Middle frontal gyrus (tissue), 1 donor: ENCODE data around the gene FOXO3.

Experiments
- DNase-seq: peaks from one replicate; pipeline ENCODE4 v3.0.0-alpha.2; 2015; ENCODE audit warnings: low spot score; ENCODE audit errors: extremely low spot score

FOXO3 gene

GRCh38 chr6:108711071-108711470 lies 150.4 kb downstream of the FOXO3 start:
- no peak for DNase-seq

GRCh38 chr6:108711826-108712225 lies 151.1 kb downstream of the FOXO3 start:
- no peak for DNase-seq

DNA sequence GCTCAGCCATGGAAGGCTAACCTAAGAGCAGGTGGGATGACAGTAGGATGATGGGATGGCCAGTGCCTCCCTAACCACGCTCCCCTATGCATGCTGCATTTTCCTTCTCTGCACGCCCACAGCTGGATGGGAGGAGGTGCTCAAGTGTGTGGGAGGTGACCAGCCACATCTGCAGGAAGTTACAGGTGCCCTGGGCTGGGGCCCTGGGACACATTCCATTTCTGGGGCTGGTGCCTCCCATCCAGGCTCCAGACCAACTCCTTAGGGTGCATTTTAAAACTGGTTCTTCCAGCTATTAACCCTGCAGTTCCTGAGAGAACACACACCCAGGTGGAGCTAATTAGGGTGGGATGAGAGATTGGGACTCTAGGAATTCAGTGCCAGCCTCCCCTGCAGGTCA lies 152.2 kb downstream of the FOXO3 start:
- DNase-seq = no peak

DNA sequence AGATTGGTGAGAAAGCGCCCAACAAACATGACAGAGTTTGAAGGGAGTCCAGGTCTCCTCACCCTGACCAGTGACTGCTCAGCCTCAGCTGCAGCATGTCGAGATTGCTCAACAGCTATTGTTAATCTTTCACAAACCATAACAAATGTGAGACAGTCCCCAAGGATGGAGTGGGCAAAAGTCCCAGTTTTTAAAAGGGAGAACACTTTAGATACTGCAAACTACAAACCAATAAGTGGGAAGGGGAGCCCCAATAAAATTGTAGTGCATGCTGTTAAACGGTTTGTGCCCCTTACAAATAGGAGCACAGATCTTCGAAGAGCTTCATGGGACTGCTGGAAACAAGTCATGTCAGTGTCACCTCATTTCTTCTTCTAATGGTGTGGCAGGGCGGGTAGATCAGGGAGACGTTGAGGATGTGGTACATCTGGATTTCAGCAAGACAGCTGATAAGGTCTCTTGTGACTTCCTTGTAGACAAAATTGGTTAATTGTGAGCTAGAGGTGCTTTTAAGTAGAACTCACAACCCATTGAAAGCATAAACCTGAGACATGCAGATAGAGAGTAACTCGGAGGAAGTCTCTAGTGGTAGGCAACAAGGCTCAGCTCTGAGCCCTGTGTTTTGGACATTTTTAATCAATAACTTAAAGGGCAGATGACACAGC lies 153.5 kb downstream of the FOXO3 start:
- DNase-seq = no peak

GRCh38 chr6:108714766-108715414 lies 154.2 kb downstream of the FOXO3 start:
- DNase-seq = no peak

DNA sequence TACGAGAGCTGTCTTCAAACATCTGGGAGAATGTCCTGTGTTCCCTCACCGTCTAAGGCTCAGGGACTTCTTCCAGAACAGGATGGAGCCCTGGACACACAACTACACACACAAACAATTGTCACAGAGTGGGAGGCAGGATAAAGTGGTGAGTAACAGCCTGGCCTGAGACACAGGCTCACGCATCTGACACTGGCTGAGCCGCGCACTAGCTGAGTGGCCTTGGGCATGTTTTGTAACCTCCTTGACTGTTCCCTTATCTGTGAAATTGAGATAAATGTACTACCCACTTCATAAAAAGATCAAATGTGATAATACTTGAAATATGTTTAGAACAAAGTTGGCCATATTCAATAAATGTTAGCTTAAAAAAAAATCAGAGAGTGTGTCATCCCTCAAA lies 155.1 kb downstream of the FOXO3 start:
- no peak for DNase-seq

DNA sequence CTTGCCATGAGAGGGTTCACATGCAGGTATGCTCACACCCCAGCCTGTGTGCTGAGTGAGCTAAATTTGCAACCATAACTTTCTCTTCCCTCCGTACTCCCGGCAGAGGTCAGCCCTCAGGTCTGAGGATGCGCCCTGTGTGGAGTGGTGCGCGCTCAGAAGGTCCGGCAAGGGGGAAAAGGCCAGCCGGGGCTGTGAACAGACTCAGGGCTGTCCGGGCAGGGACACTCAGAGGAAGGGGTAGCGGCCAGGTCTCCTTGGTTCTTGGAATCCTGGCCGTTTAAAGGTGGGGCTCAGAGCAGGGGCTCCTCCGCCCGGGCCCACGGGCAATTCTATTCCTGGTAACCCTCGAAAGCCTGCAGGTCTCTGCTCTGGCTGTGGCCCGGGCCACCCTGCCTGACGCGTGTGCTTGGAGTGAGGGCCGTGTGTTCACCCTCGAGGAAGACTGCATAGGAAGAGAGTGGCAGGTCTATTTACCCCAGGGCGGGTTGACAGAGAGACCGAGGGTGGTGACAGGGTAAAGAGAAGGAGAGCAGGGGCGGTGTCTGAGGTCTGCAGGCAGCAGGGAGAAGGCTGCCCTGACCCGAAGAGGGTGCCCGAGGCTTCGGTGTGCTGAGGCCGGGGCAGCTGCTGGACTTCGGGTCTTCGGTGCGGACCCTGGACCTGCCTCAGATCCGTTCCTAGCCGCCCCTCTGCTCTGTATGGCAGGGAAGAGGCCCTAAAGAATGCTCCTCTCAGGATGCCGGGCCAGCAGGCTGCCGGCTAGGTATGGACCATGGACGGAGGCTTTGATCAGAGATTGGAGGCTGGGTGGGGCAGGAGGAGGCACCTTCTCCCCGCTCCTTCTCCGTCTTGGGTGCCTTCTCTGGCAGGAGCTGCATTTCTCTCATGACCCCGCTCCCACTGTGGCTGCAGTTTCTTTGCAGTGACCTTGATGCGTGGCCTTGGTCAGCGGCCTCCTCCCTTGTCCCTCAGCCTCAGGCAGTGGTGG lies 156.4 kb downstream of the FOXO3 start:
- no peak for DNase-seq

DNA sequence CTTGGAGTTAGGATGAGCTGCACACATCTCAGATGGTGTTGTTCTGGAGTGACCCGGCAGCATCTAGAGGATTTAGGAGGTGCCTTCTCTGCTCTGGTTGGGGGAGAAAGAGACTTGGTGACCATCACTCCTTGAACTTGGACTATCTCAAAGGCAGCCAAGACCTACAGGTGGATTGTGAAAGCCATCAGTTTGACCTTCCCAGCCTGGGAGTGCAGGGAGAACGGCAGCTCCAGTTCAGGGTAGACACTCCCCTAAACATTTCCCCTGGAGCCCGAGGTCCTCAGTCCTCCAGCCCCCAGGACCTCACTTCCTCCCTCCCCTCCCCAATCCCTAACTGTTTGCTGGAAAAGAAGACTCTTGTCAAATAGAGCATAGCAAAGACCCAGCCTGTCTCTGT lies 158.8 kb downstream of the FOXO3 start:
- no peak for DNase-seq

- DNase-seq = no peak
Measured at GRCh38 chr6:108720827-108721226, 160.1 kb downstream of the FOXO3 start.

- DNase-seq = no peak
Measured at GRCh38 chr6:108721286-108721685, 160.6 kb downstream of the FOXO3 start.

- no peak for DNase-seq
Measured at GRCh38 chr6:108723594-108723993, 162.9 kb downstream of the FOXO3 start.

DNA sequence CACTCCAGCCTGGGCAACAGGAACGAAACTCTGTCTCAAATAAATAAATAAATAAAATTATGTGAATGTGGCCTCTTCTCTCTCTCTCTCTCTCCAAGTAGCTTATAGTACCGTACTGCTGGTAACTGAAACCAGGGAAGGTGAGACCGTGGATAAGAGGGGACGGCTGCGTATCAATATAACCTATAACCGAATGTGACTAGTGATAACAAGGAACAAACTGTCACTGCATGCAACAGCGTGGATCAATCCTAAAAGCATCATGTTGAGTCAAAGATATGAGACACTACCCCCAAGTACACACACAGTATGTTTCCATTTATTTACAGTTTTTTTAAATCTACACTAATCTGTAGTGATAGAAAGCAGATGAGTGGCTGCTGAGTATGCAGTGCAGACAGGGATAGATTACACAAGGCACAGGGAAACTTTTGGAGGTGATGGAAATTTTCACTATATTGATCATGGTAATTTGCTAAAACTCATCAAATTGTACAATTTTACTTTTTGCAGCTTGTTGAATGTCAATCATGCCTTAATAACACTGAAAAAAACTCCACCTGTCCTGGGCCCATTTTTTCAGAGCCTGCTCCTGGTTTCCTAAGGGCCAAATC lies 166.1 kb downstream of the FOXO3 start:
- DNase-seq = no peak

GRCh38 chr6:108727966-108728730 lies 167.4 kb downstream of the FOXO3 start:
- DNase-seq = no peak

DNA sequence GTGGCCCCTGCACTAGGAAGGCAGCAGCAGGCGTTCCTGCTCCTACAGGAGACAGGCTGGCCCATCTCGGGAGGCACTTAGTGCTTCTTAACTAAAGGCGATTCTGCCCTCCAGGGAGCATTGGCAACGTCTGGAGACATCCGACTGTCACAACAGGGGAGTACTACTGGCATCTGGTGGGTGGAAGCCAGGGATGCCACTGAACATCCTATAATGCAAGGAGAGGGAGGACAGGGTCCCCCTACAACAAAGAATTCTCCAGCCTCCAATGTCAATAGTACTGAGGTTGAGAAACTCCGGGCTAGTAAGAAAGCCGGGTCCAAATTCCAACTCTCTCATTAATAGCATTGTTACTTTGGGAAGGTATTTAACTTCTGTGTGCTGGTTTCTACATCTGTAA lies 168.1 kb downstream of the FOXO3 start:
- no peak for DNase-seq

GRCh38 chr6:108730635-108731515 lies 170.2 kb downstream of the FOXO3 start:
- no peak for DNase-seq

- DNase-seq = no peak
Measured at GRCh38 chr6:108732091-108732870, 171.6 kb downstream of the FOXO3 start.

GRCh38 chr6:108733051-108733450 lies 172.3 kb downstream of the FOXO3 start:
- no peak for DNase-seq

- DNase-seq = no peak
Measured at GRCh38 chr6:108733706-108734265, 173.1 kb downstream of the FOXO3 start.
